Lower leg skin (tissue), 3 donors: ENCODE data around the gene MTMR3.

Experiments used
- CTCF ChIP-seq, 3 donors: fragments of 450-650 bp; IDR thresholded peaks; one replicate each; pipeline ENCODE4 v1.5.1; 2016; ENCODE audit warnings: antibody characterized with exemption in 3 of 3, mild to moderate bottlenecking in 3 of 3, moderate library complexity in 2 of 3
- POLR2A ChIP-seq, 2 donors: fragments of 450-650 bp; IDR thresholded peaks; one replicate each; pipeline ENCODE4 v1.6.1; 2016 to 2017; ENCODE audit warnings: antibody characterized with exemption in 2 of 2, mild to moderate bottlenecking in 1 of 2, moderate library complexity in 1 of 2

- TF ChIP-seq CTCF (IDR thresholded peaks at IDR 0.05) (no peak), POLR2A (IDR thresholded peaks at IDR 0.05) (no peak)
Measured at GRCh38 chr22:30015229-30015797, 132.3 kb downstream of the MTMR3 start.
